ENCODE results near the gene OTOF. TPM values are rescaled to one million over a fixed set of nuclear protein-coding genes. Genes with fewer than 3 reads are reported as not detected.

Gene OTOF
- total and polyA plus RNA-seq, 2 donors (not counting 3 experiments of a cell fraction or from before 2014, with no cell fraction given) = 0.06 to 0.22 TPM

GRCh38 chr2:26504002-26504401, 26.1 kb upstream of the OTOF start:
- Histone ChIP-seq H3K9me1 (replicated peaks; ENCODE audit: control insufficient read depth, extremely low read depth, insufficient read depth, low read length) (no peaks in the 10 kb centered on the region), H3K9me3 (replicated peaks; ENCODE audit: control insufficient read depth, insufficient read depth, low read length) (no peaks in the 10 kb centered on the region), H3K79me2 (ENCODE audit: control insufficient read depth, insufficient read depth, low read length) (no peaks in the 10 kb centered on the region), H3K4me3 (replicated peaks in 1 of 3; ENCODE audit: insufficient read depth in 1 of 3, low read depth in 1 of 3, low read length in 3 of 3) (no peak overlapping the region), H4K20me1 (replicated peaks; ENCODE audit: control insufficient read depth, extremely low read depth, insufficient read depth, low read length) (no peaks in the 10 kb centered on the region), H3K4me1 (ENCODE audit: control insufficient read depth, extremely low read depth, insufficient read depth, low read length) (no peaks in the 10 kb centered on the region), H2AFZ (ENCODE audit: low read depth, low read length) (peak overlapping the region; percentile 97), H3K4me2 (ENCODE audit: insufficient read depth, low read length) (no peak overlapping the region), H3K9ac (replicated peaks; ENCODE audit: extremely low read depth, insufficient read depth, low read length) (no peak overlapping the region), H3K27me3 (ENCODE audit: control insufficient read depth in 2 of 2, insufficient read depth in 2 of 2, low read length in 2 of 2) (peaks cover 0 to 2% of the 10 kb centered on the region in 2 experiments), H3K36me3 (ENCODE audit: control insufficient read depth in 2 of 2, extremely low read depth in 1 of 2, insufficient read depth in 2 of 2, low read length in 2 of 2) (no peaks in the 10 kb centered on the region), H3K27ac (ENCODE audit: insufficient read depth, low read depth, low read length) (no peak overlapping the region)
- FAIRE-seq (no peak), DNase-seq (ENCODE audit: low read depth, low spot score) (no peak)
- ChIA-PET POLR2A (no interaction called here), CTCF (interaction anchor here (1.0 to 4.4 kb wide), 7 partner anchors 12 to 242 kb away, joined by 3 to 35 read pairs (median 4); no protein-coding TSS in a partner anchor)
- dilution Hi-C loops (cut with MboI; ENCODE audit: extremely low pct_ligation_motif_present, low sequenced_read_pairs) = no loop called here
- no peak for TF ChIP-seq MYC (IDR thresholded peaks at IDR 0.05; ENCODE audit: low read depth, low read length)
- no peak for TF ChIP-seq POLR2AphosphoS5 (IDR thresholded peaks at IDR 0.05; ENCODE audit: insufficient read depth, low read depth, low read length)
- no peak for TF ChIP-seq MAX (IDR thresholded peaks at IDR 0.05; ENCODE audit: insufficient read depth, insufficient read length)
- TF ChIP-seq EZH2 (IDR thresholded peaks at IDR 0.05; ENCODE audit: borderline replicate concordance, low read depth, low read length, severe bottlenecking) = no peak
- no peak for TF ChIP-seq JUN (IDR thresholded peaks at IDR 0.05; ENCODE audit: borderline replicate concordance, insufficient read depth, insufficient read length, low read depth)
- no peak for TF ChIP-seq FOS (IDR thresholded peaks at IDR 0.05; ENCODE audit: borderline replicate concordance, insufficient read depth, low read length)
- TF ChIP-seq GATA2 (IDR thresholded peaks at IDR 0.05; ENCODE audit: insufficient read depth, insufficient read length, low read depth, low read length) = no peak
- no peak for TF ChIP-seq POLR2A (IDR thresholded peaks at IDR 0.05; ENCODE audit: low read depth, low read length)
- TF ChIP-seq CTCF (IDR thresholded peaks at IDR 0.05; ENCODE audit: extremely low read depth in 1 of 2, insufficient read depth in 1 of 2, low read depth in 1 of 2, low read length in 2 of 2) = no peak
- BruUV-seq (replicated peaks) = no TSS peak
- intact Hi-C loops (cut with micrococcal nuclease) = no loop called here

Measured in endothelial cell of umbilical vein (primary cell).